IMR-90 (cell line): ENCODE data around the gene PRXL2B. TPM values are rescaled to one million over a fixed set of nuclear protein-coding genes. Genes with fewer than 3 reads are reported as not detected.

Source experiments
- ATAC-seq: fragments of 200-7000 bp; cut with Tn5 transposase; 2 replicates; pipeline ENCODE4 v1.9.1; 2020; ENCODE audit warnings: low read depth, mild to moderate bottlenecking, moderate library complexity
- BruUV-seq: library from RNA; stranded (reverse); fragments of 400-500 nt; replicated peaks from 2 replicates; lab custom pipeline; 2021; lab: Mats Ljungman, UMichigan
- CTCF ChIA-PET: fragments of 300-600 bp; formaldehyde crosslinking; extraction: SDS; loops from one replicate; lab custom pipeline; 2021; ENCODE audit warnings: antibody characterized with exemption; lab: Yijun Ruan, JAX
- POLR2A ChIA-PET: fragments of 300-600 bp; sonication (Branson Sonifier 250); formaldehyde crosslinking; loops from one replicate; lab custom pipeline; 2022; ENCODE audit warnings: antibody characterized with exemption; ENCODE audit not compliant: unreplicated experiment; lab: Charles Lee
- DNase-seq: peaks from one replicate; pipeline ENCODE4 v3.0.0; 2013
- H2AFZ ChIP-seq: replicated peaks from 2 replicates; pipeline ENCODE3; 2013; ENCODE audit warnings: low read length, mild to moderate bottlenecking; ENCODE audit not compliant: poor library complexity
- H2AK5ac ChIP-seq: 2 replicates; pipeline ENCODE4 v1.6.1; 2013; ENCODE audit warnings: low read depth, low read length, inconsistent platforms
- H2AK9ac ChIP-seq: replicated peaks from 2 replicates; pipeline ENCODE3; 2013; ENCODE audit warnings: mild to moderate bottlenecking, low read depth, low read length, moderate library complexity; ENCODE audit not compliant: poor library complexity
- H2BK120ac ChIP-seq: 2 replicates; pipeline ENCODE4 v1.6.1; 2013; ENCODE audit warnings: low read depth, low read length, inconsistent platforms
- H2BK15ac ChIP-seq: 3 replicates; pipeline ENCODE4 v1.6.1; 2013; ENCODE audit warnings: low read depth, low read length, inconsistent platforms
- H2BK20ac ChIP-seq: 2 replicates; pipeline ENCODE4 v1.6.1; 2013; ENCODE audit warnings: low read depth, mild to moderate bottlenecking, inconsistent platforms, low read length, moderate library complexity
- H2BK5ac ChIP-seq: 2 replicates; pipeline ENCODE4 v1.6.1; 2013; ENCODE audit warnings: mild to moderate bottlenecking, low read depth, low read length, inconsistent platforms; ENCODE audit not compliant: poor library complexity, severe bottlenecking
- H3K14ac ChIP-seq: replicated peaks from 2 replicates; pipeline ENCODE4 v1.6.1; 2013; ENCODE audit warnings: low read depth, low read length, inconsistent platforms
- H3K18ac ChIP-seq: 2 replicates; pipeline ENCODE4 v1.6.1; 2013; ENCODE audit warnings: low read depth, low read length, control low read depth
- H3K23ac ChIP-seq: 2 replicates; pipeline ENCODE4 v1.6.1; 2013; ENCODE audit warnings: low read depth, low read length, inconsistent platforms
- H3K27ac ChIP-seq: 2 replicates; pipeline ENCODE4 v1.5.1; 2013; ENCODE audit warnings: mild to moderate bottlenecking, control low read depth, low read length; ENCODE audit not compliant: insufficient read depth
- H3K27me3 ChIP-seq: 2 replicates; pipeline ENCODE4 v1.6.1; 2013; ENCODE audit warnings: low read length; ENCODE audit not compliant: control insufficient read depth, insufficient read depth
- H3K36me3 ChIP-seq: 2 replicates; pipeline ENCODE4 v1.6.1; 2013; ENCODE audit warnings: low read length, mixed read lengths; ENCODE audit not compliant: control insufficient read depth, insufficient read depth
- H3K4ac ChIP-seq: 2 replicates; pipeline ENCODE4 v1.6.1; 2013; ENCODE audit warnings: low read depth, low read length, inconsistent platforms
- H3K4me1 ChIP-seq: 2 replicates; pipeline ENCODE4 v1.6.1; 2013; ENCODE audit warnings: low read length, mixed read lengths; ENCODE audit not compliant: control insufficient read depth, insufficient read depth
- H3K4me2 ChIP-seq: 2 replicates; pipeline ENCODE4 v1.6.1; 2013; ENCODE audit warnings: low read depth, mild to moderate bottlenecking, control low read depth, low read length, moderate library complexity
- H3K4me3 ChIP-seq: 2 replicates; pipeline ENCODE4 v1.5.1; 2013; ENCODE audit warnings: low read depth, mild to moderate bottlenecking, control low read depth, low read length, moderate library complexity; ENCODE audit not compliant: insufficient read depth
- H3K56ac ChIP-seq: 2 replicates; pipeline ENCODE4 v1.6.1; 2013; ENCODE audit warnings: low read length, inconsistent platforms; ENCODE audit not compliant: insufficient read depth; ENCODE audit errors: extremely low read depth
- H3K79me1 ChIP-seq, 2 experiments: 2 replicates each; pipeline ENCODE4 v1.6.1; 2013; ENCODE audit warnings: low read length in 2 of 2, inconsistent platforms in 1 of 2, low read depth in 1 of 2
- H3K9ac ChIP-seq: 2 replicates; pipeline ENCODE4 v1.6.1; 2013; ENCODE audit warnings: low read depth, low read length, control low read depth
- H3K9me1 ChIP-seq: 2 replicates; pipeline ENCODE4 v1.6.1; 2013; ENCODE audit warnings: low read length, inconsistent platforms; ENCODE audit not compliant: insufficient read depth
- H3K9me3 ChIP-seq: 2 replicates; pipeline ENCODE4 v1.6.1; 2013; ENCODE audit warnings: low read length; ENCODE audit not compliant: control insufficient read depth, insufficient read depth
- H4K20me1 ChIP-seq: 2 replicates; pipeline ENCODE4 v1.6.1; 2013; ENCODE audit warnings: low read length, inconsistent platforms; ENCODE audit not compliant: insufficient read depth
- H4K5ac ChIP-seq: 2 replicates; pipeline ENCODE4 v1.6.1; 2013; ENCODE audit warnings: mild to moderate bottlenecking, low read depth, low read length, control low read depth
- H4K8ac ChIP-seq, 2 experiments: 2 replicates each; pipeline ENCODE4 v1.6.1; 2013; ENCODE audit warnings: low read depth in 2 of 2, low read length in 2 of 2, control low read depth in 1 of 2, inconsistent platforms in 1 of 2
- H4K91ac ChIP-seq: 2 replicates; pipeline ENCODE4 v1.6.1; 2013; ENCODE audit warnings: low read depth, low read length, inconsistent platforms; ENCODE audit not compliant: insufficient read depth
- CEBPB ChIP-seq: IDR thresholded peaks from 2 replicates; pipeline ENCODE4 v1.6.1; 2012; ENCODE audit warnings: low read depth, low read length, improper control_type of control experiment
- CTCF ChIP-seq: conservative IDR thresholded peaks from 2 replicates; pipeline ENCODE4 v1.5.1; 2012; ENCODE audit warnings: mild to moderate bottlenecking, low read depth, low read length, improper control_type of control experiment
- MAFK ChIP-seq: IDR thresholded peaks from 2 replicates; pipeline ENCODE4 v1.6.1; 2012; ENCODE audit warnings: low read depth, low read length, improper control_type of control experiment
- MXI1 ChIP-seq: IDR thresholded peaks from 2 replicates; pipeline ENCODE4 v1.6.1; 2012; ENCODE audit warnings: low read depth, mild to moderate bottlenecking, low read length, moderate library complexity, borderline replicate concordance
- RAD21 ChIP-seq: IDR thresholded peaks from 2 replicates; pipeline ENCODE4 v1.6.1; 2012; ENCODE audit warnings: low read length, improper control_type of control experiment
- RCOR1 ChIP-seq: IDR thresholded peaks from 2 replicates; pipeline ENCODE4 v1.6.1; 2012; ENCODE audit warnings: mild to moderate bottlenecking, low read length, improper control_type of control experiment; ENCODE audit not compliant: insufficient replicate concordance
- WGBS, 2 experiments: methylation state at CpG; one replicate each; pipeline versions ENCODE4 v1.1.5 to v1.1.7; 2013; ENCODE audit warnings: missing lambda C conversion rate in 2 of 2; ENCODE audit not compliant: insufficient read length in 1 of 2; ENCODE audit errors: extremely low coverage in 2 of 2; 5-methylcytosine and 5-hydroxymethylcytosine counted together
- dilution Hi-C: fragments of 300-500 bp; cut with HindIII; formaldehyde crosslinking; loops from one replicate; pipeline ENCODE4 v1.14.3; 2018; ENCODE audit warnings: low sequenced_read_pairs; ENCODE audit not compliant: unreplicated experiment
- in situ Hi-C: fragments of 300-500 bp; cut with MboI; formaldehyde crosslinking; loops from 3 replicates; pipeline ENCODE4 v1.14.3; 2019; ENCODE audit warnings: low sequenced_read_pairs, inconsistent platforms, mixed read lengths
- intact Hi-C: fragments of 100-400 bp; cut with micrococcal nuclease; formaldehyde crosslinking; loops from 2 replicates; pipeline ENCODE4 v1.10.0; 2022
- polyA plus RNA-seq, 3 experiments: library from polyadenylated mRNA; depleted of rRNA; stranded (reverse); fragments of >200 nt; gene quantifications; 2 replicates each; pipeline ENCODE4 v1.2.3, GENCODE V29; 2012; ENCODE audit warnings: low replicate concordance in 1 of 3
- total RNA-seq: library from RNA; depleted of rRNA; stranded (reverse); fragments of >200 nt; gene quantifications from 2 replicates; pipeline ENCODE4 v1.2.3, GENCODE V29; 2012

PRXL2B gene
- total and polyA plus RNA-seq, 2 of the 4 experiments (the other 2 are of a cell fraction) = 10.9 to 22.3 TPM

DNA sequence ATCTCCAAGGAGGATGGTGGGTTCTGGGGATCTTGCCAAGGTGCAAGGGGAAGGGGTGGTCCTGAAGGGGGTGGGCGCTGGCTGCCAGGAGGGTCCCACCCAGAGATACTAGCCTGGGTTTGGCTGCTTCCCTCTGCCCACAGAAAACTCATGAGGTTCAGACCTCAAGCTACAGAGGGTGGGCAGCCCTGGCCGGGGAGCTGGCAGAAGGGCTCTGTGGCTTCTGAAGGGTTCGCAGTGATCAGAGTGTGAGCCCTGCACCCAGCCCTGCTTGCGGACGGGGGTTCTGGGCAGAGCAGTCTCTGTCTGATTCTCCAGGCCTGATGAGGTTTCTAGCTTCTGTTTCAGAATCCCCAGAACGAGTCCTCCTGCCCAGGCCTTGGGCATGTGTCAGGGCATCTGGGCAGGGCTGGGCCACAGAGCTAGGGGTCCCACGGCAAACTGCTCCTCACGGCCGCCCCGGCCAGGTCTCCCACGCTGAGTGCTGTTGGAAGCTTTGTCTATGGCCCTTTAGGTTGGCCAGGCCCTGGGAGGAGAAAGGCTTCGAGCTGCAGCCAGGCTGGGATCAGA is 46.9 kb downstream of the PRXL2B start:
- Histone ChIP-seq H3K36me3 (no peaks in the 10 kb centered on the region), H2AFZ (no peak overlapping the region), H3K23ac (no peak overlapping the region), H3K4me1 (no peaks in the 10 kb centered on the region), H3K79me1 (no peaks in the 10 kb centered on the region), H2BK20ac (no peak overlapping the region), H3K9me1 (no peaks in the 10 kb centered on the region), H3K4me3 (no peak overlapping the region), H4K91ac (no peak overlapping the region), H3K27me3 (peaks cover 3% of the 10 kb centered on the region; the same call in 1 of the 2 replicates), H2BK15ac (no peak overlapping the region), H3K4me2 (no peak overlapping the region), H2AK5ac (no peak overlapping the region), H4K8ac (no peak overlapping the region), H2AK9ac (no peak overlapping the region), H3K9ac (no peak overlapping the region), H4K20me1 (no peaks in the 10 kb centered on the region), H3K56ac (no peak overlapping the region), H3K27ac (no peak overlapping the region), H4K5ac (no peak overlapping the region), H2BK5ac (no peak overlapping the region), H2BK120ac (no peak overlapping the region), H3K4ac (no peak overlapping the region), H3K14ac (no peak overlapping the region), H3K9me3 (peaks cover 4% of the 10 kb centered on the region; the same call in 1 of the 2 replicates), H3K18ac (no peak overlapping the region)
- dilution Hi-C loops = no loop called here
- in situ Hi-C loops = no loop called here
- BruUV-seq = no TSS peak
- ChIA-PET POLR2A (no interaction called here), CTCF (no interaction called here)
- 48% methylated on average over 5 of the region's 12 CpGs; no CpG with 5 or more reads in 1 of the 2 experiments for WGBS, 2 experiments
- TF ChIP-seq CEBPB = no peak
- no peak for TF ChIP-seq CTCF
- TF ChIP-seq MAFK = no peak
- TF ChIP-seq RCOR1 = no peak
- TF ChIP-seq RAD21 = no peak
- no peak for TF ChIP-seq MXI1
- DNase-seq (no peak), ATAC-seq (no peak)
- intact Hi-C loops = no loop called here
